HepG2 (cell line): ENCODE measurements around the gene CTRL. TPM values are rescaled to one million over a fixed set of nuclear protein-coding genes. Genes with fewer than 3 reads are reported as not detected.
A peak's percentile ranks its signal among the peaks of the same experiment; 100 is the strongest.

Experiments
- ARNT ChIP-seq: fragments of 450-650 bp; IDR thresholded peaks from 2 replicates; pipeline ENCODE4 v1.6.1; 2017
- ESRRA ChIP-seq: sonication (generic); formaldehyde crosslinking; IDR thresholded peaks from 2 replicates; pipeline ENCODE4 v1.5.1; 2020; ENCODE audit warnings: mild to moderate bottlenecking, low read depth, missing genetic modification reagents
- FOXC1 ChIP-seq: sonication (generic); formaldehyde crosslinking; IDR thresholded peaks from 2 replicates; pipeline ENCODE4 v1.8.0; 2022; ENCODE audit warnings: mild to moderate bottlenecking, missing genetic modification reagents, borderline replicate concordance
- FOXM1 ChIP-seq: sonication (generic); formaldehyde crosslinking; IDR thresholded peaks from 2 replicates; pipeline ENCODE4 v1.5.0; 2020; ENCODE audit warnings: missing genetic modification reagents
- HIVEP1 ChIP-seq: sonication (generic); formaldehyde crosslinking; IDR thresholded peaks from 2 replicates; pipeline ENCODE4 v1.4.0; 2020; ENCODE audit warnings: mild to moderate bottlenecking, missing genetic modification reagents
- KAT8 ChIP-seq: IDR thresholded peaks from 2 replicates; pipeline ENCODE4 v1.6.1; 2016; ENCODE audit warnings: missing genetic modification reagents, missing compliant biosample characterization
- KDM3A ChIP-seq: IDR thresholded peaks from 2 replicates; pipeline ENCODE4 v1.6.1; 2018; ENCODE audit warnings: low read depth, missing compliant biosample characterization
- KDM5B ChIP-seq: sonication (generic); formaldehyde crosslinking; IDR thresholded peaks from 2 replicates; pipeline ENCODE4 v1.4.0; 2020; ENCODE audit warnings: missing genetic modification reagents, mild to moderate bottlenecking, borderline replicate concordance
- MLLT10 ChIP-seq: sonication (generic); formaldehyde crosslinking; IDR thresholded peaks from 2 replicates; pipeline ENCODE4 v1.4.0; 2020; ENCODE audit warnings: missing genetic modification reagents
- POGK ChIP-seq: sonication (generic); formaldehyde crosslinking; conservative IDR thresholded peaks from 2 replicates; pipeline ENCODE4 v1.8.0; 2022; ENCODE audit warnings: mild to moderate bottlenecking, moderate library complexity, missing genetic modification reagents
- RFXAP ChIP-seq: sonication (generic); formaldehyde crosslinking; IDR thresholded peaks from 2 replicates; pipeline ENCODE4 v1.4.0; 2020; ENCODE audit warnings: missing genetic modification reagents, borderline replicate concordance
- SPEN ChIP-seq: sonication (generic); formaldehyde crosslinking; IDR thresholded peaks from 2 replicates; pipeline ENCODE4 v1.5.1; 2020; ENCODE audit warnings: low read depth, mild to moderate bottlenecking, missing genetic modification reagents
- TBX2 ChIP-seq: sonication (generic); formaldehyde crosslinking; IDR thresholded peaks from 2 replicates; pipeline ENCODE4 v1.5.0; 2020; ENCODE audit warnings: missing genetic modification reagents, mild to moderate bottlenecking, borderline replicate concordance
- XBP1 ChIP-seq: sonication (generic); formaldehyde crosslinking; IDR thresholded peaks from 2 replicates; pipeline ENCODE4 v1.5.0; 2020; ENCODE audit warnings: missing genetic modification reagents
- ZBTB33 ChIP-seq: sonication (generic); formaldehyde crosslinking; IDR thresholded peaks from 2 replicates; pipeline ENCODE4 v1.4.0; 2020; ENCODE audit warnings: missing genetic modification reagents
- ZFP82 ChIP-seq: sonication (generic); formaldehyde crosslinking; IDR thresholded peaks from 2 replicates; pipeline ENCODE4 v1.5.1; 2020; ENCODE audit warnings: mild to moderate bottlenecking, missing genetic modification reagents, borderline replicate concordance
- ZIK1 ChIP-seq: sonication (generic); formaldehyde crosslinking; IDR thresholded peaks from 2 replicates; pipeline ENCODE4 v1.5.0; 2020; ENCODE audit warnings: mild to moderate bottlenecking, low read depth, missing genetic modification reagents, borderline replicate concordance
- ZKSCAN1 ChIP-seq: fragments of 150-350 bp; IDR thresholded peaks from 2 replicates; pipeline ENCODE4 v1.6.1; 2014; ENCODE audit warnings: low read length
- ZNF121 ChIP-seq: sonication (generic); formaldehyde crosslinking; IDR thresholded peaks from 2 replicates; pipeline ENCODE4 v1.5.0; 2020; ENCODE audit warnings: mild to moderate bottlenecking, missing genetic modification reagents
- ZNF282 ChIP-seq: fragments of 450-650 bp; IDR thresholded peaks from 2 replicates; pipeline ENCODE4 v1.6.1; 2018; ENCODE audit not compliant: partially characterized antibody
- ZNF317 ChIP-seq: sonication (generic); formaldehyde crosslinking; IDR thresholded peaks from 2 replicates; pipeline ENCODE4 v1.5.0; 2020; ENCODE audit warnings: mild to moderate bottlenecking, missing genetic modification reagents
- ZNF33A ChIP-seq: sonication (generic); formaldehyde crosslinking; IDR thresholded peaks from 2 replicates; pipeline ENCODE4 v1.5.1; 2020; ENCODE audit warnings: missing genetic modification reagents, mild to moderate bottlenecking, moderate library complexity, borderline replicate concordance
- ZNF510 ChIP-seq: sonication (generic); formaldehyde crosslinking; IDR thresholded peaks from 2 replicates; pipeline ENCODE4 v1.4.0; 2020; ENCODE audit warnings: low read depth, mild to moderate bottlenecking, missing genetic modification reagents
- ZNF549 ChIP-seq: sonication (generic); formaldehyde crosslinking; IDR thresholded peaks from 2 replicates; pipeline ENCODE4 v1.5.0; 2020; ENCODE audit warnings: missing genetic modification reagents
- ZNF670 ChIP-seq: sonication (generic); formaldehyde crosslinking; IDR thresholded peaks from 2 replicates; pipeline ENCODE4 v1.8.0; 2022; ENCODE audit warnings: mild to moderate bottlenecking, missing genetic modification reagents, borderline replicate concordance
- ZNF777 ChIP-seq: sonication (generic); formaldehyde crosslinking; IDR thresholded peaks from 2 replicates; pipeline ENCODE4 v1.4.0; 2020; ENCODE audit warnings: missing genetic modification reagents
- ZNF83 ChIP-seq: sonication (generic); formaldehyde crosslinking; IDR thresholded peaks from 2 replicates; pipeline ENCODE4 v1.4.0; 2020; ENCODE audit warnings: missing genetic modification reagents, mild to moderate bottlenecking, borderline replicate concordance
- ZNF879 ChIP-seq: sonication (generic); formaldehyde crosslinking; IDR thresholded peaks from 2 replicates; pipeline ENCODE4 v1.8.1; 2023; ENCODE audit warnings: missing genetic modification reagents
- polyA plus RNA-seq, 8 experiments: library from polyadenylated mRNA; depleted of rRNA in 3 of 8; stranded (reverse) in 7 of 8; unstranded in 1 of 8; fragments of >200 nt; fragmentation: Illumina TruSeq in 4 of 8; extraction: Trizol in 4 of 8; gene quantifications; 2 replicates each; pipeline versions ENCODE4 v1.2.1 to v1.2.3, GENCODE V29; 2011 to 2016; ENCODE audit warnings: low read depth in 4 of 8, missing spikeins in 1 of 8, mixed read lengths in 1 of 8; ENCODE audit not compliant: insufficient read depth in 1 of 8
- total RNA-seq, 5 experiments: library from RNA; depleted of rRNA; stranded (reverse); fragments of >200 nt; fragmentation: Illumina TruSeq; extraction: Trizol; gene quantifications; 2 replicates each; pipeline ENCODE4 v1.2.3, GENCODE V29; 2016; ENCODE audit warnings: low read depth in 1 of 5

Gene CTRL
- total and polyA plus RNA-seq, 2 of the 13 experiments (the other 11 are each of a cell fraction or from before 2014, with no cell fraction given), result 1.9 to 2.7 TPM

- TF ChIP-seq TBX2 (CRISPR knock-in tag) (peak; percentile 24; the same call in 1 of the 2 replicates), KDM5B (CRISPR knock-in tag) (0 out of 2 replicates have a peak, but pooled peaks have one; percentile 67), ZNF670 (CRISPR knock-in tag) (no peak), ZNF282 (no peak), FOXM1 (CRISPR knock-in tag) (no peak), ZNF317 (CRISPR knock-in tag) (no peak), MLLT10 (CRISPR knock-in tag) (no peak), ZNF83 (CRISPR knock-in tag) (no peak; the same call in 1 of the 2 replicates), ESRRA (no peak), SPEN (no peak; the same call in 1 of the 2 replicates), ZNF33A (CRISPR knock-in tag) (no peak), ZNF879 (CRISPR knock-in tag) (0 out of 2 replicates have a peak, but pooled peaks have one; percentile 71), FOXC1 (CRISPR knock-in tag) (no peak; the same call in 1 of the 2 replicates), KDM3A (CRISPR knock-in tag) (peak; percentile 74), ZBTB33 (CRISPR knock-in tag) (no peak; the same call in 1 of the 2 replicates), HIVEP1 (CRISPR knock-in tag) (no peak; the same call in 1 of the 2 replicates), ARNT (no peak), XBP1 (CRISPR knock-in tag) (no peak), ZIK1 (CRISPR knock-in tag) (0 out of 2 replicates have a peak, but pooled peaks have one; percentile 16), ZNF510 (CRISPR knock-in tag) (no peak), KAT8 (CRISPR knock-in tag) (0 out of 2 replicates have a peak, but pooled peaks have one; percentile 51), ZNF121 (CRISPR knock-in tag) (peak; percentile 98), POGK (CRISPR knock-in tag) (peak; percentile 71; the same call in 1 of the 2 replicates), ZKSCAN1 (no peak), RFXAP (CRISPR knock-in tag) (peak; percentile 33; the same call in 1 of the 2 replicates), ZFP82 (CRISPR knock-in tag) (no peak; the same call in 1 of the 2 replicates), ZNF549 (CRISPR knock-in tag) (no peak), ZNF777 (no peak)
These were observed 12.2 kb upstream of the CTRL start, which contains the start of gene LCAT (continued) for GRCh38 chr16:67943619-67944504.
